AG09319 (cell line): ENCODE measurements around the gene CAMTA1.
A peak's percentile ranks its signal among the peaks of the same experiment; 100 is the strongest.

Source experiments
- DNase-seq: peaks from one replicate; pipeline ENCODE4 v3.0.0-alpha.2; 2010; ENCODE audit warnings: low read depth; ENCODE audit errors: extremely low read depth
- CTCF ChIP-seq: IDR thresholded peaks from 2 replicates; pipeline ENCODE4 v1.5.1; 2011; ENCODE audit warnings: low read depth, mild to moderate bottlenecking, inconsistent platforms, low read length, moderate library complexity

Gene CAMTA1

DNA sequence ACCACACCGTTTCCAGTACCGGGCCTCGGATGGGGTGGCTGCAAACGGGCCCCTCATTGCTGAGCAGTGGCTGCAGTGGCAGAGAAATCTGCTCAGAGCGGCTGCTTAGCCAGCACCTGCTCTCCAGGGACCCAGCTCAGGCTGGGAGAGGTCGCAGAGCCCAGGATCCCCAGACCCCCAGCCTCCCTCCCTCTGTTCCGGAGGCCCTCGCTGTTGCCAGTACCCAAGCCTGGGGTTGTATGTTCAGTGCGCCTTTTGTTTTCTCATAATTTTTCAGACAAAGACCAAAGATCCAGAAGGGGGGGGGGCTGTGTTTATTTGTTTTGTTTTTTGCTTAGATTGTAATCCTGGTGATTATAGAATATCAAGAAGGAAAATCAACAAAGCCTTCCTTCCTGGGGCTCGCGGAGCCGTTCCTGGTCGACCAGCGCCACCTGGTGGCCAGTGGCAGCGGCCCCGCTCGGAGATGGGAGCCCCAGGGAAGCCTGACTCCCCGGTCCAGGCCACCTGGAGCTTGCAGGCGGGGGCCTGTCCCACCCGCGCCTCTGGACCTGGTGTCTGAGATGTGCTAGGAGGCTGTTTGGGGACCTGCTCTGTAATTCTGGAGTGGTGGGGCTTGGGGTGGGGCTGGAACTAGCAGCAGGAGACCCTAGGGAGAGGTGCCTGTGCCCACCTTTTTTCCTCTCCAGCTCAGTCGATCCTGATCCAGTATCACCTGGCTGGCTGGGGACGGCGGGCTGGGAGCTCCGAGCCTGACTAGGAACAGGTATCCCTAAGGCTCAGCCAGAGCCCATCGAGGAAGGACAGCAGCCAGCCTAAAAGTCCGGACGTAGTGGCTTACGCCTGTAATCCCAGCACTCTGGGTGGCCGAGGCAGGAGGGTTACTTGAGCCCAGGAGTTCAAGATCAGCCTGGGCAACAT lies 862.0 kb downstream of the CAMTA1 start:
- TF ChIP-seq CTCF: peak; percentile 87
- no peak for DNase-seq

DNA sequence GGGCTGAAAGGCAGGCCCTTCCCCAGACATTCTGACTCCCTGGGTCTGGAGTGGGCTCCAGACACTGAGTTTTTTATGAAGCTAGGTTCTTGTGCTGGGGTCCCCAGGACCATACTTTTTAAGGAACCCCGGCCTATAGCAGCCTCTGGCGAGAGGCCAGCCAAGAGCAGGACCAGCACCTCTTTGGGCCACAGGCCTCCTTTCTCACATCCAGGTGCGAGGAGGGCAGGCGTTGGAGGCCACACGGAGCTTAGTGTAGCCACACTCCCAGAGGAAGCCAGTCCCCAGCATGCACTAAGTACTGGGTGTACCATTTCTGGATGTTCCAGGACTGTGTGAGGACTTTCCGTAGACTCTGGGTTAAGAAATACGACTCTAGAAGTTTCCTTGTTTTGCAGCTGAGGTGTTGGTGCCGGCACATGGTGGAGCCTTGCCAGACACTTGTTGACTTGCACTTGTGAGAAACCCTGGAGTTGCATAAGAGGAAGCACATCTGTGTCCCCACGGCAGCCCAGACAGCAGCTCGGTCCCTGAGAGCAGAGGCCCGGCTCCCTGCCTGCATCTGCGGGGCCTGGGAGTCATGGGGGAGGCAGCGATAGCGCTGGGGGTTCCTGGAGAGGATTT lies 863.6 kb downstream of the CAMTA1 start:
- no peak for DNase-seq

GRCh38 chr1:7650801-7651200 lies 865.5 kb downstream of the CAMTA1 start:
- no peak for DNase-seq
- TF ChIP-seq CTCF: no peak

More for the DNA sequence above, 863.6 kb downstream of the CAMTA1 start:
- no peak for TF ChIP-seq CTCF

- TF ChIP-seq CTCF: no peak
- DNase-seq: no peak
Observed at GRCh38 chr1:7651203-7651602, 865.9 kb downstream of the CAMTA1 start.

DNA sequence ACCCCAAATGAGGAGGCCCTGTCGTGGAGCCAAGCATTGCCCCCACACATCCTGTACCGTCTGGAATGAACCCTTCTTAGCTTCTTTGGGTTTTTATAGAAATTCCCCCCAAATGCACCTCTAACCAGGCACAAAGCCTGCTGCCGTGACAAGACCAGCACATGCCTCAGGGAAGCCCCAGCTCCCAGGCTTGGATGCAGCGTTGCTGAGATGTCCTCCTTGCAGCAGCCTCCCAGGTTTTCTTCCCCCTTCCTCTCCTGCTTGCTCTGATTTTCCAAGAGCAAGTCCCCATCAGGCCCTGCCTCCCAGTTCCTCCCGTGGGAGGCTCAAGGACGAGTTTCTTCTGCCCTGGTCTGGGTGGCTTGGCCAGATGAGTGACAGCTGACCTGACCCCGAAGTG lies 866.8 kb downstream of the CAMTA1 start:
- no peak for DNase-seq
- TF ChIP-seq CTCF: no peak

- TF ChIP-seq CTCF: no peak
Observed at GRCh38 chr1:7652515-7653098, 867.4 kb downstream of the CAMTA1 start.

DNA sequence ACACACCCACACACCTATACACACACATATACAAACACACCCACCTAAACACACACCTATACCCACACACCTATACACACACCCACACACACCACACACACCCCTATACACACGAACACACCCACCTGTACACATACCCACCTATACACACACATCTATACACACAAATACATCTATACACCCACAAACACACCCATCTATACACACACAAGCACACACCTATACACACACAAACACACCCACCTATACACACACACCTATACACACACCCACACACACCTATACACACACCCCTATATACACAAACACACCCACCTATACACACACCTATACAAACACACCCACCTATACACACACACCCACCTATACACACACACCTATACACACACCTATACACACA lies 869.5 kb downstream of the CAMTA1 start:
- no peak for DNase-seq
- TF ChIP-seq CTCF: no peak

More at GRCh38 chr1:7652515-7653098, 867.4 kb downstream of the CAMTA1 start:
- DNase-seq: no peak
